GM12891 (cell line): ENCODE data around the gene ZNF341.

Experiments used
- DNase-seq: peaks from one replicate; pipeline ENCODE4 v3.0.0; 2011; ENCODE audit warnings: low spot score; ENCODE audit not compliant: insufficient read length
- FAIRE-seq: peaks from 2 replicates; lab custom pipeline; 2011; peaks lifted over from hg19 to GRCh38; lab: Jason Lieb, UNC
- PAX5 ChIP-seq: IDR thresholded peaks from 2 replicates; pipeline ENCODE4 v1.6.1; 2011; ENCODE audit warnings: low read length, moderate library complexity, mild to moderate bottlenecking; ENCODE audit not compliant: insufficient read depth, severe bottlenecking
- POLR2A ChIP-seq: IDR thresholded peaks from 2 replicates; pipeline ENCODE4 v1.6.1; 2011; ENCODE audit warnings: low read depth, low read length, control low read depth
- POLR2AphosphoS5 ChIP-seq: IDR thresholded peaks from 2 replicates; pipeline ENCODE4 v1.6.1; 2011; ENCODE audit warnings: low read depth, low read length, control low read depth
- POU2F2 ChIP-seq: IDR thresholded peaks from 2 replicates; pipeline ENCODE4 v1.6.1; 2011; ENCODE audit warnings: low read depth, mild to moderate bottlenecking, control low read depth, low read length, moderate library complexity
- SPI1 ChIP-seq: IDR thresholded peaks from 2 replicates; pipeline ENCODE4 v1.6.1; 2011; ENCODE audit warnings: low read depth, low read length, control low read depth
- TAF1 ChIP-seq: IDR thresholded peaks from 2 replicates; pipeline ENCODE4 v1.6.1; 2011; ENCODE audit warnings: low read depth, low read length, control low read depth

ZNF341 gene

DNA sequence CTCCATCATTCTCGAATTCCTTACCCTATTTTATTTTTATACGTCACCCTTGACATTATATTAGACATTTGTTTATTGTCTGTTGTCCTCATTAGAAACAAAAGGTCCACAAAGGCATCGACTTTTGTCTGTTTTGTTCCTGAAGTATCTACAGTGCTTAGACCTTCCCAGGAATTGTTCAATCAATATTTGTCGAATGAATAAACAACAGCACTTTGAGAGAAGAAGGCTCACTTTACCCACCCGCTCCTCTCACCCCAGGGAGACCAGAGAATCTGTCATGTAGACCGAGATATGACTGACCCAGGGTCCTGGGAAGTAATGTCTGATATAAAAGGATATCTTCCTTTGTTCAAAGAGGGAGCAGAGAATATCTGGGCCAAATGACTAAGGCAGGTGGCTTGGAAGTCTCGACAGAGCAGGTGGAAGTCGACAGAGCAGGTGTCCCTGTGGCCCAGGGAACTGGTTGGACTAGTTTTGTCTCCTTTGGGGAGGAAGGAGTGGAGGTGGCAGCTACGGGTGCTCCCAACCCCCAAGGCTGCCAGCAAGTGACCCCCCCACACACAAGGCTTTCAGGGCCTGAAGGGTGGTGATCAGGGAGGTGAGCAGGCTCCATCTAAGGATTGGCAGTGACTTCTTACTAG, 64.6 kb downstream of the ZNF341 start:
- DNase-seq (no peak), FAIRE-seq (no peak)
- TF ChIP-seq TAF1 (no peak), PAX5 (no peak)

DNA sequence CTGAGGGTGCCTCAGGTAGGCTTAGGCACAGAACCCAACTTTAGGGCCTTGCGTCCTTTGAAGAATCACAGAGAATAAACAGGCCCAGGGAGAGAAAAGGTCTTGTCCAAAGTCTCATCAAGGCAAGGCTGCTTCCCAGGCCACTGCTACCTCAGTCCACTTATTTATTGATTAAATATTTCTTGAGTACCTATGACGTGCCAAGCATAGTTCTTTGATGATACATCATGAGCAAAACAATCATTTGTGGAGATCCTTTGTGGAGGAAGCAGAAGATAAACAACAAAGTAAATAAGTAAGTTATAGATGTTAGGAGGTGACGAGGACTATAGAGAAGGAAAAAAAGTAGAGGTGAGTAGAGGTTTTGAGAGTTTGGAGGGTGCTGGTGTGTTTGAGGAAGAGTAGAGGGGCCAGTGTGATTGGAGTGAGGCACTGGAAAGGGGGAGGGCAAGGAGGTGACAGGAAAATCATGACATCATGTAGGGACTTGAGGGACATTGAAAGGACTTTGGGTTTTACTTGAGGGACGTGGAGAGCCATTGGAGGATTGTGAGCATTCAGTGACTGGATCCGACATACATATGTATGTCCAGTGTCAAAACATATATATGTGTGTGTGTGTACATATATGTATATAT, 65.2 kb downstream of the ZNF341 start:
- DNase-seq (no peak), FAIRE-seq (no peak)
- TF ChIP-seq POLR2A, result no peak
- no peak for TF ChIP-seq POU2F2
- no peak for TF ChIP-seq SPI1
- no peak for TF ChIP-seq PAX5
- no peak for TF ChIP-seq POLR2AphosphoS5
- TF ChIP-seq TAF1, result no peak

DNA sequence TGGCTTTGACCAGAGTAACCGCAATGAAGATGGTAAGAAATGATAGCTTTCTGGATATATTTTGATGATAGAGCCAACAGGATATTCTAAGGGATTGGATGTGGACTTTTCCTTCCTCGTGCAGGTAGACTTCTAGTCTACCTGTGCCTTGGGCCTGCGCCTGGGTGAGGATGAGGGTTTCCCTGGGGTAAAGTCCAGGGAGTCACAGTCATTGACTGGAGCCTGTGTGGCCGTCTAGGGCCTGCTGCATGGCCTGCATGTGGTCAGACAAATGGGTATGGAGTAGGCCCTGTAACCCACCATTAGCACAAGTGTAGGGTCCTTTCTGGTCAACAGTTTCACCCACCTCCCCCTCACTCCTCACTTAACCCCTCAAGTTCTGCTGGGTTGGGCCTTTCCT, 66.6 kb downstream of the ZNF341 start:
- DNase-seq (no peak), FAIRE-seq (no peak)
- TF ChIP-seq POLR2A (no peak), TAF1 (no peak), SPI1 (no peak), POU2F2 (no peak), POLR2AphosphoS5 (no peak), PAX5 (no peak)

DNA sequence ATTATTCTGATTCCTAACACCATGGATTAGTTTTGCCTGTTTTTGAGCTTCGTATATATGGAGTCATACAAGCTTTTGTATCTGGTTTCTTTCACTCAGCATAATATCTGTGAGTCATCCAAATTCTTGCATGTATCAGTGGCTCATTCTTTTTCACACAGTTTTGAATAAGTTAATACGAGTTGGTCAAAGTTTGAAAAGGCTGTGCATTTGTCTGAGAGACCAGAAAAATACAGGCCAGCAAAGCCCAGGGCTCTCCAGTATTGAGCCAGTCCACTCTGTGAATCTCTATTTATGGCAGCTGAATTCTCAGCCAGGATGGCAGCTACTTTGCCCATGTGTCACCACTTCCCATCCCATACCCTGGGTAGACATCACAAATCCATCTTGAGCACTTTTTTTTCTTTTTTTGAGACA, 72.1 kb downstream of the ZNF341 start:
- no peak for FAIRE-seq
- no peak for TF ChIP-seq POU2F2
- TF ChIP-seq PAX5, result no peak
- TF ChIP-seq POLR2A, result no peak
- TF ChIP-seq SPI1, result no peak
- TF ChIP-seq POLR2AphosphoS5, result no peak
- no peak for DNase-seq

DNA sequence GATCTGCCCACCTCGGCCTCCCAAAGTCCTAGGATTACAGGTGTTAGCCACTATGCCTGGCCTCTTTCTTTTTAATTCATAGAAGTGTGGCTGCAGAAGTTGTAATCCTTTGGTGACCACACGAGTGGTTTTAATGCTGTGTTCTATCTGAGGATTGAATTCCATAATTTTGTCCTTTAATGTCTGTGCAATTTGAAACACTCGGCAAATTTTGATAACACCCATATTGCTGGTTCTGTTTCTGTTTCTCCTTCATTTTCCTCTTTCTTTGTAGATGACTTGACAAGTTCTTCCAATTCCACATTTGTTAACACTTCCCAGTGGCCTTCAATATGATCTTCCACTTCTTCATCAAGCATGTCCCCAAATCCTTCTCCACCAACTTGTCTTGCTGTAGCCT, 76.6 kb downstream of the ZNF341 start:
- TF ChIP-seq POLR2A (no peak), POU2F2 (no peak)
- FAIRE-seq, result no peak

DNA sequence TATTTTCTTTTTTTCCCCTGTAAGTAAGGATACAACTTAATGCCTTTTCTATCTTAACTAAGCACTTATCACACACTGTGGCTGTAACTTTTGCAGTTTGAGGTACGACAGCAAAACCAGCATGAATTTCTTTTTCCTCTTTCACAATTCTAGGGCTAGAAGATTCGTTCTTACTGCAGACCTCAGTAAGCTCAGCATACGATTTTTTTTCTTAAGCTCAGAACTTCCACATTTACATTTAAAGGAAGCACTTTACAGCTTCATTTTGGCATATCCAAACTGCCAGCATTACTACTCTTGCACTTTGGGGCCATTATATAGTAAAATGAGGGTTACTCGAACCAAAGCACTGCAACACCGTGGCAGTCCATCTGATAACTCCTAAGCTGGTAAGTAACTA, 78.5 kb downstream of the ZNF341 start:
- TF ChIP-seq POLR2AphosphoS5, result no peak
- TF ChIP-seq PAX5, result no peak
- TF ChIP-seq TAF1, result no peak
- TF ChIP-seq POLR2A, result no peak
- TF ChIP-seq SPI1, result no peak
- no peak for TF ChIP-seq POU2F2
- no peak for FAIRE-seq
- no peak for DNase-seq

More for the DNA sequence above, 76.6 kb downstream of the ZNF341 start:
- DNase-seq, result no peak

DNA sequence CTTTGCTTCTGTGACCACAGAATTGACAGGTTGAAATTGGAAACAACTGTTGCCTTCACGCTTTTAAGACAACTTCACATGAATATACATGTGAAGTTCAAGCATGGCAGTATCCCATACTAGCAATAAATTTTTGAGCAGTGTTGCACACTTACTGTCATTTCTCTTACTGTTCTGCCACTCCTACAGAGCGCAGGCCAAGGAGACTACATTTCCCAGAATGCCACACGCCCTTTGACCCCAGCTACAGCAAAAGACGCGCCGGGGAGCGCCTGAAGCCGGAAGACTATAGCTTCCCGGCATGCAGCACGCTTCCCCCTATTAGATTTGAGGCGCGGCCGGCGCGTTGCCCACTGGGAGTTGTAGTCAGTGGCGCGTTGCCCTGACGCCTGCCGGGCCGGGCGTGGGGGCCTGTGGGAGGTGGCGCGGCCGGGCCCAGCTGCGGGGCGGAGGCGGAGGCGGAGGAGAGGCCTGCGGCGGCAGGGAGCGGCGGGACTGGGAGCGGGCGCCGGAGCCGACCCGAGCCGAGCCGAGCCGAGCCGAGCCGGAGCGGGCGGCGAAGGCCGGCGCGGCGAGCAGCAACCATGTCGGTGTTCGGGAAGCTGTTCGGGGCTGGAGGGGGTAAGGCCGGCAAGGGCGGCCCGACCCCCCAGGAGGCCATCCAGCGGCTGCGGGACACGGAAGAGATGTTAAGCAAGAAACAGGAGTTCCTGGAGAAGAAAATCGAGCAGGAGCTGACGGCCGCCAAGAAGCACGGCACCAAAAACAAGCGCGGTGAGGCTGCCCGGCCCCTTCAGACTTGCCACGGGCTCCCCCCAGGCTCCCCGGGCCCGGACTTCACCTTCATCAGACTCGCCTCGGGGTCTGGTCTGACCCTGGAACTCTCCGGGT, 79.3 kb downstream of the ZNF341 start, which contains the start of gene CHMP4B:
Gene CHMP4B, plus strand, starts transcription at position 464 of the 891 bp plus-strand sequence. Its CDS starts 121 bp downstream, at position 585.
- TF ChIP-seq SPI1 (no peak), POLR2AphosphoS5 (no peak), POU2F2 (peak; percentile 59; the same call in 1 of the 2 replicates), PAX5 (no peak), TAF1 (0 out of 2 replicates have a peak, but pooled peaks have one; percentile 35), POLR2A (peak; percentile 39; the same call in 1 of the 2 replicates)
- peak; percentile 96 for DNase-seq
- peak; percentile 97 for FAIRE-seq

DNA sequence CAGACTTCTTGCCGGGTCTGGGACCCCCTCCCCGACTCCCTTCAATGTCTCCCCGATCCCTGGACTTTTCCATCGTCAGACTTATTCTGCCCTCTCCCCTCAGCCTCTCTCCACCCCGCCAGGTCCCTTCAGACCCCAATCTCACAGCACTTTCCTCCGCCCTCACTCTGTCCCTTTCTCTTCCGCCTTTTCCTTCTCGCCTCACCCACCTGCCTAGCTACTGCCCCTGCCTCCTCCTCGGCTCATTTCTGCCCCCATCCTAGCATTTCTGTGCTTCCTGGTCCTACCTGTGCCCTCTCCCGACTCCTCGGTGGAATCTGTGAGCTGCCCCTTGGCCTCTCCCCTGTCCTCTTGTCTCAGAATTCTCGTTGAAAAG, 80.0 kb downstream of the ZNF341 start:
- DNase-seq (no peak), FAIRE-seq (peak; percentile 50)
- TF ChIP-seq PAX5 (no peak), SPI1 (peak; percentile 41; the same call in 1 of the 2 replicates), POLR2AphosphoS5 (no peak), TAF1 (no peak), POU2F2 (no peak), POLR2A (no peak; the same call in 1 of the 2 replicates)

DNA sequence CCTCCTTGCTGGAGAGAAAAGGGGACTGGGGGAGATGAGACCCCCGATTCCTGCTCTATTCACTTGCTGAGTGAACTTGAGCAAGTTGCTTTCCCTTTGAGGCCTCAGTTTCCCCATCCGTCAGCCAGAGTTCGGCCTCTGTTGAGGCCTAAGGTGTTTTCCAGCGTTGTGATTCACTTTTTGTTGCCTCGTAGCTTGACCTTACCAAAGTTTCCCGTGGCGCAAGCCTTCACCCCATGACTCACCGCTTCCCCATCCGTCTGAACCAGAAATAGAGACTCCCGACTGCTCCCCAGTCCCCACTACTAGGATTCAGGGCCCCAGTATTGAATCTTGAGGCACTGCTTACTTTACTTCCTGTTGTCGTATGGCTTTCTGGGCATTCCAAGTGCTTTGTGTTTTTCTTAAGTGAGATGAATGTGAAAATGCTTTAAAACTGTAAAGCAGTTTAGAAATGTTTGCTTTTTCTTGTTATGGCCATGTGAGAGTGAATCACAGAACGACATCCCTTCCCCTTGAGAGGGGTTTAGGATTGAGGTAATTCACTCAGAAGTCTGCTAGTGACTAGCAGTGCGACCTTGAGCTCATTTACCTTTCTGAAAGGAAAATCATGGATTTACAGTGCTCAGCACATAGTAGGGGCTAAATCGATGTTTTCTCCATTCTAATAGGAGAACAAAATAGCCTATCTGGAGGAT, 80.5 kb downstream of the ZNF341 start:
- TF ChIP-seq POLR2A (no peak), PAX5 (no peak), SPI1 (no peak), POLR2AphosphoS5 (no peak), POU2F2 (no peak), TAF1 (no peak)
- no peak for DNase-seq
- no peak for FAIRE-seq

DNA sequence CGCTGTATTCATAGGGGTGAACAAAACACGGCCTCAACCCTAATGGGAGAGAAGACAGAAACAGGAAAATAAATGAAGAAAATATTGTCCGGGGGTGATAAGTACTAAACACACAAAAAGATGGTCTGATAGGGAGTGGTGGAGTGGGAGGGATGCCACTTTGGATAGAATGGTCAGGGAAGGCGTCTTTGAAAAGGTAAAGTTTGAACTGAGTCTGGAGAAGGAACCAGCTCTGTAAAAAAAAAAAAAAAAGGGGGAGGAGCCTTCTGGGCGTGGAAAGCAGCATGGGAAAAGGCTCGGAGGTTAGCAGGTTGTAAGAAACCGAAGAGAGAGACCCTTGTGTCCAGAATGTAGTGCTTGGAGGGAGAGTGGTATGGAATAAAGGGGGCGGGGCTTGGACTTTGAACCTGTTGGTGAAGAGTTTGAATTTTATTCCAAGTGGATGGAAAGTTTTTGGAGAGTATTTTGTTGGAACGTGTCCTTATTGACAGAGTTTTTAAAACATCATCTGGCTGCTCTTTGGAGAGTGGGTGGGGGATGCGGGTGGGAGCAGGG, 81.2 kb downstream of the ZNF341 start:
- DNase-seq (no peak), FAIRE-seq (no peak)
- TF ChIP-seq POLR2AphosphoS5 (no peak), POU2F2 (no peak), PAX5 (no peak), SPI1 (no peak), TAF1 (no peak), POLR2A (no peak)
